HG03378 (cell line): ENCODE results near the gene SLC39A8.
"Not testable (repeated sequence)": the region's sequence is repeated elsewhere in the genome, so short reads cannot be mapped to it uniquely, and the experiment has no call there.

Experiments
- ATAC-seq: cut with Tn5 transposase; IDR thresholded peaks from one replicate; pipeline ENCODE4 v1.9.1; 2021; ENCODE audit warnings: mild to moderate bottlenecking, moderate library complexity; ENCODE audit not compliant: unreplicated experiment

The SLC39A8 gene

DNA sequence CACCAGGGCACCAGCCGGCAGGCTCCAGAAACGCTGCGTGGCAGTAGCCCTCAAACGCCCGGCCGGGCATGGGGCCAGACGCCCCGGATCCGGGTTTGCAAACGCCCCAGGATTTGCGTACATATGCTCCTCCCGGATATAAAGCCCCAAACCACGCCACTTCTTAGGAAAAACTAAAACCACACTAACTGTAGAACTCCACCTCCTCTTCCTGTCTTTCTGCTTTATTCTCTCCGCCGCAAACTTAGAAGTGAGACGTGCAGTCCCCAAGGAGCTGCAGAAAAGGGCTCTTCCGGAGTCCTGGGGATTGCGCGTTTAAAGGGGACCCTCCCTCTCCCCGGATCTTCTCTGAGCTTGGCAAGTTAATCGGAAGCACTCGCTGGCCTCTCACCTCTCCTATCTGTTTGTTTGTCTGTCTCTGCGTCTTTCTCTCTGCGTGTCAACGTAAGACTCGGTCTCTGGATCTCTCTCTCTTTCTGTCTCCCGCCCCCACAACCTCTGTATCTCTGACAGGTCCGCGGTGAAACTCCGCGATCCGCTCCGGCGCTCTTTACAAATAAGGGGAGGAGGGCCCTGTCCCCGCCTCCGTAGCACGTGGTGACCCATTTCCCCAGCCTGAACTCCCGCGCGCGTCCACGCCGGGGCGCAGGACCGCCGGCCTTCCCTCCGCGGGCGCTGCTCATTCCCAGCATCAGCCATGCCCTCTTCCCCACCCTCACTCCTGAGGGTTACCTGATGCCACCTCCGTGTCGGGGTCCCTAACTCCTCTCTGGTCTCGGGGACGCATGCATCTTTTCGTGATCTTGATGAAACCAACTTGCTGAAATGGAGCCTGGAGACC lies at the start of gene SLC39A8:
SLC39A8 (minus strand) TSS at position 529 of the 841 bp plus-strand sequence. CDS start 820 bp downstream, outside the sequence.
- peak; percentile 89 for ATAC-seq

GRCh38 chr4:102392033-102392744 lies 46.9 kb upstream of the SLC39A8 start:
- ATAC-seq = no peak

DNA sequence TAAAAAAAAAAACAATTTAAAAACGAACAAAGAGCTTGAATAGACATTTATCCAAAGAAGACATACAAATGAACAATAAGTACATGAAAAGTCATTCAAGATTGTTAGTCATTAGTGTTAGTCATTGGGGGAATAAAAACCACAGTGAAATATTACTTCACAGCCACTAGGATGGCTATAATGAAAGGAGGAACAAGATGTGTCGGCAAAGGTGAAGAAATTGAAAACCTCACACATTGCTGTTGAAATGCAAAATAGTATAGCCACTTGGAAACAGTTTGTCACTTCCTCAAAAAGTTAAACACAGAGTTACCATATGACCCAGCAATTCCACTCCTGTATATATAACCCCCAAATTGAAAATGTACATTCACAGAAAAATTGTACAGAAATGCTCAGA lies 45.2 kb upstream of the SLC39A8 start:
- ATAC-seq = peak; percentile 97

- no peak for ATAC-seq
These were observed 43.3 kb upstream of the SLC39A8 start for GRCh38 chr4:102388611-102389010.

DNA sequence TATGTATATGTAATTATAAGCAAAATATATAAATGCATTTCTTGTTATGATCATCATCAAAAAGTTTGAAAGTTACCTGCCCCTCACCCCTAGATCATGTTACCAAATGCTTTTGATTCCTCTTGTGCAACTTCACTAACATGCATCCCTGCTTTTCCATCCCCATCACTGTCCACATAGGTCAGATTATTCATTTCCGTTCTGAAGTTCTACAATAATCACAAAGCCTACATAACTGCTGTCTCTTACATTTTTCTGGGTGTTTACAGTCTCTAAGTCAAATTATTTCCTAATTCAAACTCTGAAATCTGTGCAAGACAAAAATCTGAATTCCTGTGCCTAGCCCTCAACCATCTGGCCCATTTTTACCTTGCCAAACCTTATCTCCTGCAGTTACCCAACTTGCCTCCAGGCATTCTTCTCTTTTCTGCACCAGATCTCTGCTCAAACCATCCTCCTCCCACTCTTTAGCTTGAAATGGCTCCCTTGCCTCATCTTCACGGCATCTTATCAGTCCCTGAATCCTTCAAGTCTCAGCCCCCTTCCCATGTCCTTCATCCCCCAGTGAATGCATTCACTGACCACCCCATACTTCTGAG lies 42.4 kb upstream of the SLC39A8 start:
- ATAC-seq = no peak

DNA sequence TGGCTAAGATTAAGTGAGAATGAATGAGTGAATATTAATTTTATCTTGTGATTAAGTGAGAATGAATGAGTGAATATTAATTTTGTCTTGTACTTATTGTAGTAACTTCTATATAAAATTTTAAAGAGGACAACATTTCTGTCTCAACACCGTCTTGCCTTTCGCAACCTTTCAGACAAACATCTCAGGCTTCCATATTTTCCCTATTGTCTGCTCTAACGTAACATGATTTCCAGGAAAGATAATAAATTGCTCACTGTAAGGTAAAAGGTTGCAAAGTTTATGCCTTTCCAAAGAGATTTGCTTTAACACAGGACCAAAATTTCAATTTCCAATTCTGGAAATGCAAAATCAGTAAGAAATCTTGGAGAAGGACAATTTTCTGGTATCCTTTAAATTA lies 41.7 kb upstream of the SLC39A8 start:
- no peak for ATAC-seq

DNA sequence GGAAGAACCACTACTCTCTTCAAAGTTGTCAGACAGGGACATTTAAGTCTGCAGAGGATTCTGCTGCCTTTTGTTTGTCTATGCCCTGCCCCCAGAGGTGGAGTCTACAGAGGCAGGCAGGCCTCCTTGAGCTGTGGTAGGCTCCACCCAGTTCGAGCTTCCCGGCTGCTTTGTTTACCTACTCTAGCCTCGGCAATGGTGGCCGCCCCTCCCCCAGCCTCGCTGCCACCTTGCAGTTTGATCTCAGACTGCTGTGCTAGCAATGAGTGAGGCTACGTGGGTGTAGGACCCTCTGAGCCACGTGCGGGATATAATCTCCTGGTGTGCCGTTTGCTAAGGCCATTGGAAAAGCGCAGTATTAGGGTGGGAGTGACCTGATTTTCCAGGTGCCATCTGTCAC lies 35.0 kb upstream of the SLC39A8 start:
- not testable (repeated sequence) for ATAC-seq

DNA sequence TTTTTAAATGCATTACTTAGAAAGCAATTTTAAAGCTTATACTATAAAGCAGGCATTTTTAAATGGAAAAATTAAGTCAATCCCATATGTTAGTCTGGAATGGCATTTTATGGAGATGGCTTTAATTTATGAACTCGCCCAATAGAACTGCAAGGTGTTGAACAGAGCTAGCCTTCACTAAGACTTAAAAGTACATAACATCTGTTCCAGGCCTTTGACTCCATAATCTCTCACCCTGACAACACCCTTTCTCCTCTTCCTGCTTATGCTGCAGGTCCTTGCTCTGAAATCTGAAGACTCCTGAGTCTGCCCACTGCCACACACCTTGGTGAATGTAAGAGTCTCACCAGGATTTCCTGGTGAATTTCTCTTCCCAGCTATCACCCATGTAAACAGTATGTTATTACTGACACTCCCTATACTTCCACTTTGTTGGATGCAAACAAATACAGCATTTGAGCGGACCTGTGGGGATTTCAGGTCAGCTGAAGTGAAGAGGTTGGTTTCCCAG lies 17.7 kb upstream of the SLC39A8 start:
- no peak for ATAC-seq

- ATAC-seq = no peak
These were observed 12.8 kb upstream of the SLC39A8 start for GRCh38 chr4:102358128-102358527.

- ATAC-seq = not testable (repeated sequence)
These were observed 12.4 kb upstream of the SLC39A8 start for GRCh38 chr4:102357637-102358036.

DNA sequence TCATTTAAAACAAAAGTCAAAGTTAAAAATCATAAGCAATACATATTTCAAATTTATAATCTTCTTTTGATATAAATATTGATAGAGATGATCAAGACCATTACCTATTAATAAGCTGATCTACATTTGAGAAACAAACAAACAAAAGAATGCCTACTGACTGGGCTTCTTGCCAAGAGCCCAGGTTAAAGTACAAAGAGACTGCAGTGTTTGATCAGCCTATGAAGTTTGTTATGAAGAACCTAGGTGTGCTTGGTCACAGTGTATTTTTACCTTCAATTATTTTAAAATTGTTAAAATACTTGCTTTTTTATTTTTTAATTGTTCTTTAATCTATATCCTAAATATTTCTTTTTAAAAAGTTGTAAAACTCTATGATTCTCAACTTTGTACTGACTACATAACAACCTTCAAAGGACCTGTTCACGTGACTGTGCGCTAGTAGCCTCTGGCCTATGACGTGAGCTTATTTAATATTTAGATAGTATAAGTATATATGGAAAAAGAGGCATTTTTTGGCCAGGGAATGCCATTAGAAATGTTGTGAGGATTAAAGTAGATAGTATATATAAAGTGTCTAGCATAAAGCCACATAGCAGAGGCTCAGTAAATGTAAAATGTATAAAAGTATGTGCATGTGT lies 11.4 kb upstream of the SLC39A8 start:
- no peak for ATAC-seq

- no peak for ATAC-seq
These were observed 10.5 kb upstream of the SLC39A8 start for GRCh38 chr4:102355748-102356147.

- no peak for ATAC-seq
These were observed 9.6 kb upstream of the SLC39A8 start for GRCh38 chr4:102354671-102355454.

DNA sequence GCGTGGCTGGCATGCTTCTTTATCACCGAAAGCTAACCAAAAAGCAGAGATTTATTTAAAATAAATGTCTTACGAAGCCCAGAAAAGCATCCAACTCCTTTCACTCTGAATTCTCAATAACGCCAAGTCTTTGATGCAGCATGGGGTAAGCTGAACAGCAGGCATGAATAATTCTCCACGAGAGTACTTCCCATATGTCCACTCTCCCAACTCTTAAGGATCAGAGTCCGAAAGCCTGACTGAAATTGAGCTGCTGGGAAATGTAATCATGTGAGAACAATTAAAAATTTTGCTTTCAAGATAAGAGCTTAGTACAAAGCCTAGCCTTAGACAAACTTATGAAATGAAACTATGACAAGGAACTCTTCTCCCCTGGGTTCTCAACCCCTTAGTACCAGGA lies 7.5 kb upstream of the SLC39A8 start:
- no peak for ATAC-seq

GRCh38 chr4:102350634-102351033 lies 5.4 kb upstream of the SLC39A8 start:
- ATAC-seq = no peak

DNA sequence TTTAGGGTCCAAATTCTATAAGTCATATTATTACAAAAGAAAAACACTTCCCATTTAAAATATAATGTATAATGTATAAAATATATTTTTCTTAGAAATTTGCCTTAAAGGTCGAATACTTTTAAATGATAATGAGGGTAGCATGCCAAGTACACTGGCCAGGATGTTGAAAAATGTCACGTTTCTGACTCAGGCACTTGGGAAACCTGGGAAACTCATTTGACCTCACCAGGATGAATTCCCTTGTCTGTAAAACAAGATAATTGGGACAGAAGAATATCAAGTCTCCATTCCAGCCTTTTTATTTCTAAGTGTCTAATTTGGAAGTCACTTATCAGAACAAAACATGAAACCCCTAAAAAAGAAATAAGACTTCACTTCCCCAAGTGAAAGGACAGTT lies 3.4 kb upstream of the SLC39A8 start:
- no peak for ATAC-seq

DNA sequence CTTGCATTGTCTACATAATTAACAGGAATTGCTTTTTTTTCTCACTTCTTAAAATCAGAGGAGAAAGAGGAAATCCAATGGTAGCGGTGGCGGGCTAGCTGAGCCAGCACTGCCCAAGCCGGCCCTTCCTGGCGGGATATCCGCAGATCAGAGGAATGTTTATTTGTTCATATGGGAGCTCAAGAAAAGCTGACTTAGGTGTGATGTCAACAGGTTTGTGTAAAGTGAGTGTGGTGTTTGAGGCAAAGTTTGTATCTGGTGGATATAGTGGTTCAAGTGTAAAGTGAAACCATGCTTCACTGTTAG lies 466 bp upstream of the SLC39A8 start:
- no peak for ATAC-seq

DNA sequence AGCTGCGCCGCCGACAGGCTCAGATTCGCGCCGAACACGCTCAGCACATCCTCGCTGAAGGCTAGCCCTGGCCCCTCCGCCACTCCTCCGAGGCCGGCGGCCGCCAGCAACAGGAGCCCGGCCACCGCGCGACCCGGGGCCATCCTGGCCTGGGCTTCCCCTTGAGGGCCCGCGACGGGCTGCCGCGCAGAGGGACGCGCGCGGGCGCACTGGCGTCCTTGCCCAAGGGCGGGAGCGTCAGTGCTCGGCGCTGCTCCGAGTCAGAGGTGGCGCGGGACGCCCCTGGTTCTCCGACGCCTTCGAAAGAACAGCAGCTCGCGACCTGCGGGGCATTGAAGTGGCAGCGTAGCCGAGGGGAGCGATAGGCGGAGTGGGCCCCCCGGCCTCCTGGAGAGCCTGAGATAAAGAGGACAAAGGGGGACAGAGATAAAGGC lies 745 bp downstream of the SLC39A8 start:
- ATAC-seq = peak; percentile 34

GRCh38 chr4:102343964-102344519 lies 1.2 kb downstream of the SLC39A8 start:
- peak; percentile 28 for ATAC-seq

- ATAC-seq = no peak
These were observed 2.7 kb downstream of the SLC39A8 start for GRCh38 chr4:102342404-102343074.
